ENCODE results near the gene VPS13A.
"Not testable (repeated sequence)": the region's sequence is repeated elsewhere in the genome, so short reads cannot be mapped to it uniquely, and the experiment has no call there.

Gene VPS13A

DNA sequence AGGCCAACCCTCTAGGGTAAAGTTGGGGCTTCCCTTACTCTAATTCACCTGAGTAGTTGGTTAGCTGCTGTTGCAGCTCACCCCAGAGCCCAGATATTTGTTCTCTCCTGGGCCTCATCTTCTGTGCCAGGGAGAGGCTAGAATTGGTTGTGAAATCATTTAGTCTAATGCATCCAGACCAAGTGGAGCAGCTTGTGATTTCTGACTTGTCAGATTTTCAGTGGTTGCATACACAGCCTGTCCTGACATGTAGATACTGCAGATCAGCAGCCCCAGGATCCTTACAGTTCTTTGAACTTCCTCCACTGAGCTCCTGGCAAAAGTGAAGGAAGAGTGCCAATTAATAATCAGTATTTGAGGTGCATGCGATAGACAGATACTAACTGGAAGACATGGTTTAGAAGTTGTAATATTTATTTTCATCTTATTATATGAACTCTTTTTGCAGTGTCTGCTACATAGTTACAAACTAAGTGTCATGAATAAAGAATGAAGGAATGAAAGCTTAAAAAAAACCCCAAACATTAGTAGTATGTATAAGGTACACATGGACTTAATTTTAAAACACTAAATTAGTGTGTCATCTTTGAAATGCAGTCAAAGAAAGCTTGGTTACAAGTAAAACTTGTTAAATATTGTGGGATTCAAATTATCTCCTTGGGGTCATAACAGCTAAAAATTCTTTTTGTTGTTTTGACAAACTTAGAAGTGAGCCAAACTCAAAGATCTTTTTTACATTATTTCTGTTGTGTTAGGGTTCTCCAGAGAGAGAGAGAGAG is 128.5 kb downstream of the VPS13A start:
- no peak for DNase-seq (ENCODE audit: low read depth)

DNA sequence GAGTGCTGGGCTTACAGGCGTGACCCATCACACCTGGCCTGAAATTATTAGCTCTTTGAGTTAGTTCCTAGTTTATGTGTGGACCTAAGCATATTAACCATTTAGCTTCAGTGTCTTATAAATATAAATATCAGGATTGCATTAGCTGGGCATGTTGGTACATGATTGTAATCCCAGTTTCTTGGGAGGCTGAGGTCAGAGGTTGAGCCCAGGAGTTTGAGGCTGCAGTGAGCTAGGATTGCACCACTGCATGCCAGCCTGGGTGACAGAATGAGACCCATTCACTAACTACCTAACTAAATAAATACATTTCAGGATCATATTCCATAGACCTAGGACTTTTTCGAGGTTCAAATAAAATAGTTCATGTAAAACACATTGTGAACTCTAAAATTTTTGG is 129.8 kb downstream of the VPS13A start:
- no peak for DNase-seq (ENCODE audit: low read depth)

DNA sequence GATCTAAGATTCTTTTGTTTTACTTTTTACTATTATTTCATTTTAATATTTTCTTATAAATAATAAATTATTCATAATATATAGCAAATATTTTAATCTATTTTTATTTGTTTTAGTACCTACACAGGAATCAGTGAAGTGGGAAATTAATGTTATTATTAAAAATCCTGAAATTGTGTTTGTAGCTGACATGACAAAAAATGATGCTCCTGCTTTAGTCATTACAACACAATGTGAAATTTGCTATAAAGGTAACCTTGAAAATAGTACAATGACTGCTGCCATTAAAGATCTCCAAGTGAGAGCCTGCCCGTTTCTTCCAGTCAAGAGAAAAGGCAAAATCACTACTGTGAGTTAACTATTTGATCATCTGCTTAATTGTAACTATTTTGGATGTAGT is 138.7 kb downstream of the VPS13A start:
- no peak for DNase-seq (ENCODE audit: low read depth)

DNA sequence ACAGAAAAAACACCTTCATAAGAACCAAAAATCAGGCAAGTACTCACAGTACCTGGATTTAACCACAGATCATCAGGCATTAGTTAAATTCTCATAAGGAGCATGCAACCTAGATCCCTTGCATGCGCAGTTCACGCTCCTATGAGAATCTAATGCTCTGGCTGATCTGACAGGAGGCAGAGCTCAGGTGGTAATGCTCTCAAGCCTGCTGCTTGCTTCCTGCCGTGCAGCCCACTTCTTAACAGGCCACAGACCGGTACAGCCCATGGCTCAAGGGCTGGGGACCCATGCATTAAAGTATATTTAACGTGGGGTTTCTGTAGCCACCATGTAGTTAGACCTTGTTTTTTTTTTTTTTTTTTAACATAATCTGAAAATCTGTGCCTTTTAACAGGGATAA is 147.7 kb downstream of the VPS13A start:
- no peak for DNase-seq (ENCODE audit: low read depth)

DNA sequence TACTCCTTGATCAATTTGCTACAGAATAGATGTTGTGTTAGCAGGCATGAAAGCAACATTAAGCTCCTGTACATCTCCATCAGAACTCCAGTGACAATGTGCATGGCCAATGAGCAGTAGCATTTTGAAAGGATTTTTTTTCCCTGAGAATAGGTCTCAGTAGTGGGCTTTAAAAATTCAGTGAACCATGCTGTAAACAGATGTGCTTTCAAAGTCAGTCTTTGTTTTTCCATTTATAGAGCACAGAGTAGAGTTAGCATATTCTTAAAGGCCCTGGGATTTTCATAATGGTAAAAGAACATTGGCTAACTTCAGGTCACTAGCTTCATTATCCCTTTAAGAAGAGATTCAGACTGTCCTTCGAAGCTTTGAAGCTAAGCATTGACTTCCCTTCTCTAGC is 150.8 kb downstream of the VPS13A start:
- no peak for DNase-seq (ENCODE audit: low read depth)

DNA sequence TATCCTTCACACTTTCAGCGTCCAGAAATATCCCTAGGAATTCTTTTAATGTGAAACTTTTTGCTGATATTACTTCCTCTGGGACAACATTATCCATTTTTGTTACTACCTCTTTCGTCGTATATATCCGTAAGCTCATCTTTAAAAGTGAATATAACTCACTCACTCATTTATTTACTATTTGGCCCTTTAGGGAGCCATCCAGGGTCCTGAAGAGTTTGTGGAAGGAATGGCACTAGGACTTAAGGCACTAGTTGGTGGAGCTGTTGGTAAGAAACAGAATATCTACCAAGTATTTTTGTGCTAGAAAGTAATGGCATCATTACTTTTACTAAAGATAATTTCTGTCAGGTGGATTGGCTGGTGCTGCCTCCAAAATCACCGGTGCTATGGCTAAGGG is 192.7 kb downstream of the VPS13A start:
- no peak for DNase-seq (ENCODE audit: low read depth)

DNA sequence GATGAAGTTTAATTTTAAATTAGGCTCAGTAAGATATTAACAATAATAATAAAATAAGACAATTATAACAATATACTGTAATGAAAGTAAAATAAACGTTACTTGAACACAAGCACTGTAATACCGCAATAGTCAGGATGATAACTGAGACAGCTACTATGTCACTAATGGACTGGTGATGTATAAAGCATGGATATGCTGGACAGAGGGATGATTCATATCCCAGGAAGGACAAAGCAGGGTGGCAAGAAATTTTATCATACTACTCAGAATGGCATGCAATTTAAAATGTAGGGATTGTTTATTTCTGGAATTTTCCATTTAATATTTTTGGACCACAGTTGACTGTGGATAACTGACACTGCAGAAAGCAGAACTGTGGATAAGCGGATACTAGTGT is 196.9 kb downstream of the VPS13A start:
- DNase-seq (ENCODE audit: low read depth) = no peak

DNA sequence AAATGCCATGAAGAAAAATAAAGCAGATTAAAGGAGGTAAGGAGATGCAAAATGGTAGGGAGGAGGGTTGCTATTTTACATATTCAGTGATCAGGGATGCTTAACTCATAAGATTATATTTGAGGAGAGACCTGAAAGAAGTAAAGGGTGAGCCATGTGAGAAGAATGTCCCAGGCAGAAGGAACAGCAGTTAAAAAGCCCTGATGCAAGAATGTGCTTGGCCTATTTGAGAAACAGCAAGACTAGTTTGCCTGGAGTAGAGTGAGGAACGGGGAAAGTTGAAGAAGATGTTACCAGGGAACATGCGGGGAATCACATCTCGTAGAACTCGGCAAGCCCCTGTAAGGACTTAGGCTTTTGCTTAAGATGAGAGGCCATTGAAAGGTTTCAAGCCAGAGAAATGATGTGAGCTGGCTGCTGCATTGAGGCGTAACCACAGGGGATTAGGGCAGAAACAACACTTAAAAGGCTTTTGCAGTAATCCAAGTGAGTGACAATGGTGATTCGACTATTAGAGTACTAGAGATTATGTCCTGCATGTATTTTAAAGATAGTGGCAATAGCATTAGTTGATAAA is 198.7 kb downstream of the VPS13A start:
- DNase-seq (ENCODE audit: low read depth) = no peak

DNA sequence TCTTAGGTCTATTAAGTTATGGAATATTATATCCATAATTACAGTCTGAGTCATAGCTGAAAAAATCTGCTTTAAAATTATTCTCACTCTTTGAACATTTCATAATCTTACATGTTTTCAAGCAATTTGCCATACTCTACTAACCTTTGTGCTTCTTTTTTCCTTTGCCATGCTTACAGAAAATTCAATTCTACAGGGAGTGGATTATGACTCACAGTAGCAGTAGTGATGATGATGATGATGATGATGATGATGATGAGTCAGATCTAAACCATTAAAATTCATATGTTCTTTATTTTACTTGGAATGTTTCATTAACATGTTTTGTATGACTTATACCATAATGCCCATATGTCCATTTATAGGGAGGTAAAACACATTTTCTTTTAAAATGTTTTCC is 207.1 kb downstream of the VPS13A start:
- no peak for DNase-seq (ENCODE audit: low read depth)

DNA sequence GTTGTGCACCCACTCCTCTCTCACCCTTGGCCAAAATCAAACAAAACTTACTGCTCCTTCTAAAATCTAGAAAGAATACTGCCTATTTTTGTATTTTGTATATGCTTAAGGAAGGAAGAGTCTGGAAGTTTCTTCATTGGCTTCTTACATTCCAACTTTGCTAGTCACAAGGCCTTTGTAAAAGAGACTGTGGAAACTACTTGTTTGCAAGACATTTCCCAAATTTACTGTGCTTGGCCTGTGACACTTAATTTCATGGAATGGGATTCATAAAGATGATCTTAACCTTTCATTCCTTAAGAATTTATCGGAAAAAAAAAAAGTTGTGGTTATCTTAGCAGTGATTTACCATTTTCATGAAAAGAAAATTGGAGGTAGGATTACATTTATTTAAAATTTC is 208.9 kb downstream of the VPS13A start:
- no peak for DNase-seq (ENCODE audit: low read depth)

DNA sequence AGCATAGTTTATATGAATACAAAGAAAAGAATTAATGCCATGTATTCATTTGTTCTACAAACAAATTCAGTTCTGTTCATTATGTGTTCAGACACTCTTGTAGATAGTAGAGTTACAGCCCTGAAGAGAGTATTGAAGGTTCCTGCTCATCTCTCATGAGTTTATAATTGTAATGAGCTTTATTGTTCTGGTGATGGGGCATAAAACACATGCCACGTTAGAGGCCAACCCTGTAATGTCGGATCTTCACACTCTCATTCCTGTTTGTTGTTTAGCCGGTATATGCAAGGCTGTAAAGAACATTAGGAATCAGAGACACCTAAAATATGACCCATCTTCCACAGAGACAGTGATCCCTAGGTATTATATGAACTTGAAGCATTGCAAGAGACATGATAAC is 214.5 kb downstream of the VPS13A start:
- no peak for DNase-seq (ENCODE audit: low read depth)

DNA sequence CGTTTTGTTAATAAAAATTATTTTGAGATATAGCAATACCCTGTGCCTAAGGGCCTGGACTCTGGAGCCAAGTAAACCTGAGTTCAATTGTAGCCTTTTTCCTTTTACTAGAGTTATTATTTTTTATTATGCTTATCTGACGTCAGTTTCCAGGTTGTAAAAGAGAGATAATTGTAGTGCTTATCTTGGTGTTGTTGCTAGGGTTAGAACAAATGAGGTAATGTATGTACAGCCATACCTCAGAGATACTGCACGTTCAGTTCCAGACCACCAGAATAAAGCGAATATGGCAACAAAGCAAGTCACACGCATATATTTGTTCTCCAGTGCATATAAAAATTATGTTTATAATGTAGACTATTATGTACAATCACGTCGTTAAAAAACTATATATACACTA is 215.0 kb downstream of the VPS13A start:
- no peak for DNase-seq (ENCODE audit: low read depth)

DNA sequence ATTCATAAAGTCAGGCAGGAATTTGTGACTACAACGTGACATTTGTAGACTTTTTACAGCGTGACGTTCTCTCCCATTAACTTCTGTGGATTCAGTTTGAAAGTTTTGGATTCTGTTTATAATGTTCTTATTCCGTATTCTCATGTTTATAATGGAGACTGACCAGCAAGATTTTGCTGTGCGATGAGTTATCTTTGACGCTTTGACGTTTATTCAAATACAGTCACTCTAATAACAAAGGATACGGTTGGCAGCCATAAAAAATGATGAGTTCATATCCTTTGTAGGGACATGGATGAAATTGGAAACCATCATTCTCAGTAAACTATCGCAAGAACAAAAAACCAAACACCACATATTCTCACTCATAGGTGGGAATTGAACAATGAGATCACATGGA is 221.2 kb downstream of the VPS13A start:
- DNase-seq (ENCODE audit: low read depth) = not testable (repeated sequence)

DNA sequence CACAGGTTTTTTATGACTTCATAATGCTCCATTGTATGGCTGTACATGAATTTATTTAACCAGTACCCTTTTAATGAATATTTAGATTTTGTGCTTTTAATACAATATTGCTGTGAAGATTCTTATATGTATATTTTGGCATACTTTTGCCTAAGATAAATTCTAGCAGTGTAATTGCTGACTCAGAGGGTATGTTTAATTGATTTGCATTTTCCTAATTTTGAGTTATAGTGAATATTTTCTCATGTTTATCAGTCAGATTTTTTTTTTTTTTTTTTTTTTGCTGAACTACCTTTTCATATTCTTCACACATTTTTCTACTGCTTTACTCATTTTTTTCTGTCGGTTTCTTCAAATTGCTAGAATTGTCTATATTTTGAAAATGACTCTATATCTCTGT is 222.6 kb downstream of the VPS13A start:
- DNase-seq (ENCODE audit: low read depth) = no peak

DNA sequence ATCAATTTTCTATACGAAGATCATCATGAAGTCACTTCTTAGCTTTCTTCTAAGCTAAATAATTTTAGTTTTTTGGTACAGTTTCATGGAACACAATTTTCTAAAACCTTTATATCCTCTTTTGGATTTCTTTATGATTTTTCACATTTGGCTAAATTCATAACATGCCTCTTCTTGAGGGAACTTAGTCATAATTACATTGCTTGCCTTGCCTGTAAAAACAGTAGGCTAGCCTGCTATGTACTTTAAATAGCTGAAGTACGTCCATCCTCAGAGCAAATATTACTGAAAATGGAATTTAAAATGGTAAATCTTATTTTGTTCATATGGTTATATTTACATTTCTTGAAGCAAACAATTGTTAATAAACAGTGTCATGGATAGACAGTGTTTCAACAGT is 225.0 kb downstream of the VPS13A start:
- no peak for DNase-seq (ENCODE audit: low read depth)

DNA sequence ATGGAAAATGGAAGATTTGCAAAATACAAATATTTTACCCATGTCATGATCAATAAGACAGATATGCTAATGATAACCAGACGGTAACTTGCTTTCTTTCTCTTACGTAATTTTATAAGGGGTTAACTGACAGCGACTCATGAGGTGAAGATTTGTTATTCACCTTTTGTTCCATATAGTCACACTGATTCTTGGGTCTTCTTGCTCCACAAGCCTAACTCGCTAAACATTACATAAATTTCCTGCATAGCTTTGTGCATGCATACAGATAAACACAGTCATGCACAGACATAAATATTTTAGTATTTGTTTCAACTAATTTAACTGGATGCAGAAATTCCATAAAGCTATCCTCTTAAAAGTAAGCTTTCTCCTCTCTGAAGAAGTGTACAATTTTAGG is 225.9 kb downstream of the VPS13A start:
- DNase-seq (ENCODE audit: low read depth) = no peak

DNA sequence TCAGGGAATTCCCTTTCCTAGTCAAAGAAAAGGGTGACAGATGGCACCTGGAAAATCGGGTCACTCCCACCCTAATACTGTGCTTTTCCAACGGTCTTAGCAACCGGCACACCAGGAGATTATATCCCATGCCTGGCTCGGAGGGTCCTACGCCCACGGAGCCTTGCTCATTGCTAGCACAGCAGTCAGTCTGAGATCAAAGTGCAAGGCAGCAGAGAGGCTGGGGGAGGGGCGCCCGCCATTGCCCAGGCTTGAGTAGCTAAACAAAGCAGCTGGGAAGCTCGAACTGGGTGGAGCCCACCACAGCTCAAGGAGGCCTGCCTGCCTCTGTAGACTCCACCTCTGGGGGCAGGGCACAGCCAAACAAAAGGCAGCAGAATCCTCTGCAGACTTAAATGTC is 231.2 kb downstream of the VPS13A start:
- not testable (repeated sequence) for DNase-seq (ENCODE audit: low read depth)

DNA sequence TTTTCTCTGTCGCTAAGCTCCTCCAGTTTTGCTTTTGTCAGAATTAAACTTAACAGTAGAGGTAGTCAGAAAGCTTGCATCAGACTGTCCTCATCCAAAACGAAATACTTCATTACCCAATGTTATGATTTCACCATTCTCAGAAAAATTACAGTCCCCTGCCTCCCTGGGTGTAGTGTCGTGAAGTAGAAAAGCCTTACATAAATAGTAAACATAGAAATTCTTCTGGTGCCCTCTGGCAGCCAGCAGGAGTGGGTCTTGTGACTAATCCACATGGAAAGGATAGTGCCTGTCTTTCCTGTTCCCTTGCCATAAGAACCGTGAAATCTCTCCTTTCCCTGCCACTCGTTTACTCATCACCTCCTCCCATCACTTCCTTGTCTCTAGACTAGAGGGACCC is 240.2 kb downstream of the VPS13A start:
- no peak for DNase-seq (ENCODE audit: low read depth)

DNA sequence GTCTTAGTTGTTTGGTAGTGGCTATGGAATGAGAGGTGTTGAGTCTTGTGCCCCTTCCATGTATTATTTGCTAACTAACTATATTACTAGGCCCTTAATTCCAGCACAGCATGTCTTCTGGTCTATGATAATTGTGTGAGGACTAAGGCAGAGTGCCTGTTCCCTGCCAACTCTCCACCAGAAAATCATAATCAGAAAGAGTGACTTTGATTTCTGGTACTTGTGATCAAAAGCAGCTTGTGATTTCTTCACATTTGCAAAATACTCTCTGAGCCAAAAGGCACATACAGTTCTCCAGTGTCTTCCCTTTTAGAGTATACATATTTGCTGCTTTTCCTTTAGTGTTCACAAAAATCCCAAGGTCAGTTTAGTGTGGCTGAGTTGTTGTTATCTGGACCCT is 240.9 kb downstream of the VPS13A start:
- DNase-seq (ENCODE audit: low read depth) = no peak

DNA sequence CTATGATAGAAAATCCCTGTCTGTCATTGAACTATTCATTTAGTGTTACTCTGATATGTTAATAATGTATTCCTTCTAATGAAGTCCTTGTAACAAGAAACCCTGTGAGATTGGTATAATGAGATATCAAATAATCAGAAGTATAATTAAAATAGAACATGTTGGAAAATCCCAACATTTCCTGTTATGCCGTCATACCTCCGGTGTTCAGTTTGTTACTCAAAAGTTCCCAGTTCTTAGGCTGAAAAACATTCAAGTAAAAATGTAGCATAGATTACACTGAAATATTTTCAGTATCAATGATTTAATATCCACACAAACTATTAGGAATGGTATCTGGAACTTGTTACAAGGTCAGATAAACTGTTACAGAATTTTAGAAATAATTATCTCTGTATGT is 243.3 kb downstream of the VPS13A start:
- no peak for DNase-seq (ENCODE audit: low read depth)

DNA sequence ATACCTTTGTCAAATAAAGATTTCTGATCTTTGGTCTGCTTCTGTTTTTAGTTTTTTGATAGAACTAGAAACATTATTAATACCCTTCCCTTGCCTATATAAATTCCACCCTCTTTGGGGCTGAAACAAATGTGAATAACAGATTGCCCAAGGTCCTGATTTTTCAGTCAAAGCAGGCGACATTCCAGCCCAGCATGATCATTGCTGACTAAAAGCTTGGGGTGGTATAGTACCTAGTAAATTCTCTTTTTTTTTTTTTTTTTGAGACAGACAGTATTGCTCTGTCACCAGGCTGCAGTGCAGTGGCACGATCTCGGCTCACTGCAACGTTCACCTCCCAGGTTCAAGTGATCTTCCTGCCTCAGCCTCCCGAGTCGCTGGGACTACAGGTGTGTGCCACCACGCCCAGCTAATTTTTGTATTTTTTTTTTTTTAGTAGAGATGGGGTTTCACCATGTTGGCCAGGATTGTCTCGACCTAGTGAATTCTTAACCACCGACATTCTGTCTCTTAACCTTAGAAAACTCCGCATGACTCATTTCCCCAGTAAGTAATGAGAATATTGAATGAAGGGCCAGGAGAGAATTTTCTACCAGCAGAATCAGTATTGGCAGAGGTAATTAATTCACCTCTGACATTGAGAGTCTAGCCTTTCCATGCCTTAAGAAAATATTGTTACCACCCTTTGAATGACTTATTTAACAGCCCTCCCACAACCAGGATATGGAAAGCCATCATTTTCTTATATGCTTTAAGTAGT is 244.4 kb downstream of the VPS13A start:
- DNase-seq (ENCODE audit: low read depth) = no peak

DNA sequence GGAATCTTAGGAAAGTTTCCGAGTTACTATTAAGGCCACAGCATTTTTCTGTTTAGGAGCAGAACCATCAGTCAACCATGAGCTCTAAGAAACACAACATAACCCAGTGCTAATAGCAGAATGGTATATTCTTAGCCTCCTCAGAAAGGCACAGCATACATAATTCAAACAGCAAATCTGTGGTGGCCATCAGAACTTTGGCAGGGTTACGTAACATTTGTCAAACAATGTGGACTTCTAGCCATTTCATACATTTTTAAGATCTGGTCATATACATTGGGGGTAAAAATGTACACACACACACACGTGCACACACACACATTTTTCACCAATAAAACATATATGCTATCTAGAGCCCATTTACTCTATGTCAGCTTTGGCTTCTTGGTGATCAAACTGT is 245.6 kb downstream of the VPS13A start:
- DNase-seq (ENCODE audit: low read depth) = no peak

DNA sequence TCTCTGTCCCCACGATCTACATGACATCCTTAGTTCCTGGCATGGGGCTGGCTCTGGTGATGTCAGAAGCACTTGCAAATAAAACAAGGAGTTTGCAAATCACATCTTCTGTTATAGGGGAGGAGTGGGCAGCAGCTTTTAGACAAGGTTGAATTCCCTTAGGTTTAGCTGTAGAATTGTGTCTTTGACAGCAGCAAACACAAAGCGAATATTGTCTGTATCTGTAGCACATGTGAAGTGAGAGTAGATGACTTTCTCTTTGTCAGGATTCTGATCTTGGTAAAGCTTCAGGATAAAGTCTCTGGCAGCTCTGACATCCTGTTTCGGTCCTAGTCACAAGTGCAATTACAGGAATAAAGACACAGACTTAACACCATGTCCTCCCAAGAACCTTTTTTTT is 246.5 kb downstream of the VPS13A start:
- no peak for DNase-seq (ENCODE audit: low read depth)

Measured in stimulated activated CD8-positive, alpha-beta memory T cell treated with anti-CD3 and anti-CD28 coated beads, Interleukin-4, amount 100 ng/mL, for 24 hours (primary cell).